Trophoblast cell (in vitro differentiated cells and primary cell): ENCODE measurements around the gene EMILIN1.

Experiments used
- DNase-seq, 2 donors: peaks; one replicate each; pipeline ENCODE4 v3.0.0-alpha.2; 2016
- H2AFZ ChIP-seq: 2 replicates; pipeline ENCODE4 v1.6.1; 2013; ENCODE audit warnings: low read length, moderate library complexity, mild to moderate bottlenecking; ENCODE audit not compliant: insufficient read depth, poor library complexity
- H2AK5ac ChIP-seq: 2 replicates; pipeline ENCODE4 v1.6.1; 2013; ENCODE audit warnings: mild to moderate bottlenecking, low read length
- H2BK120ac ChIP-seq: 2 replicates; pipeline ENCODE4 v1.6.1; 2013; ENCODE audit warnings: low read length, mild to moderate bottlenecking, moderate library complexity; ENCODE audit not compliant: insufficient read depth, poor library complexity
- H2BK12ac ChIP-seq: 2 replicates; pipeline ENCODE4 v1.6.1; 2013; ENCODE audit warnings: mild to moderate bottlenecking, low read length, moderate library complexity
- H2BK5ac ChIP-seq: 2 replicates; pipeline ENCODE4 v1.6.1; 2013; ENCODE audit warnings: low read length, low read depth, moderate library complexity, mild to moderate bottlenecking; ENCODE audit not compliant: poor library complexity
- H3K14ac ChIP-seq: 2 replicates; pipeline ENCODE4 v1.6.1; 2013; ENCODE audit warnings: mild to moderate bottlenecking, low read length
- H3K18ac ChIP-seq: 2 replicates; pipeline ENCODE4 v1.6.1; 2013; ENCODE audit warnings: mild to moderate bottlenecking, low read length
- H3K23ac ChIP-seq: 2 replicates; pipeline ENCODE4 v1.6.1; 2013; ENCODE audit warnings: low read length
- H3K27ac ChIP-seq: 2 replicates; pipeline ENCODE4 v1.5.1; 2013; ENCODE audit warnings: low read depth, mild to moderate bottlenecking, inconsistent platforms, low read length, moderate library complexity
- H3K27me3 ChIP-seq: 2 replicates; pipeline ENCODE4 v1.6.1; 2013; ENCODE audit warnings: inconsistent platforms, mild to moderate bottlenecking, low read length, moderate library complexity; ENCODE audit not compliant: insufficient read depth
- H3K36me3 ChIP-seq, 2 experiments: 1 replicate in 1 of 2; 2 replicates in 1 of 2; pipeline ENCODE4 v1.6.1; 2013; ENCODE audit warnings: low read length in 2 of 2, mild to moderate bottlenecking in 2 of 2, moderate library complexity in 1 of 2; ENCODE audit not compliant: insufficient read depth in 2 of 2, control insufficient read depth in 1 of 2
- H3K4ac ChIP-seq: 2 replicates; pipeline ENCODE4 v1.6.1; 2013; ENCODE audit warnings: low read depth, mild to moderate bottlenecking, low read length, moderate library complexity
- H3K4me1 ChIP-seq, 2 experiments: 1 replicate in 1 of 2; 2 replicates in 1 of 2; pipeline ENCODE4 v1.6.1; 2013; ENCODE audit warnings: low read length in 2 of 2, mild to moderate bottlenecking in 2 of 2, moderate library complexity in 1 of 2; ENCODE audit not compliant: insufficient read depth in 2 of 2, control insufficient read depth in 1 of 2
- H3K4me2 ChIP-seq: 2 replicates; pipeline ENCODE4 v1.6.1; 2013; ENCODE audit warnings: inconsistent platforms, mild to moderate bottlenecking, low read length, moderate library complexity
- H3K4me3 ChIP-seq: 2 replicates; pipeline ENCODE4 v1.5.1; 2013; ENCODE audit warnings: mild to moderate bottlenecking, low read depth, low read length, inconsistent platforms
- H3K79me1 ChIP-seq: one replicate; pipeline ENCODE4 v1.6.1; 2013; ENCODE audit warnings: low read length
- H3K79me2 ChIP-seq: 2 replicates; pipeline ENCODE4 v1.6.1; 2013; ENCODE audit warnings: low read length, mild to moderate bottlenecking; ENCODE audit not compliant: control insufficient read depth, insufficient read depth, poor library complexity
- H3K9ac ChIP-seq: 2 replicates; pipeline ENCODE4 v1.6.1; 2013; ENCODE audit warnings: mild to moderate bottlenecking, low read length
- H3K9me3 ChIP-seq: 2 replicates; pipeline ENCODE4 v1.6.1; 2013; ENCODE audit warnings: low read depth, mild to moderate bottlenecking, control low read depth, inconsistent platforms, low read length; ENCODE audit not compliant: insufficient read depth
- H4K12ac ChIP-seq: 2 replicates; pipeline ENCODE4 v1.6.1; 2013; ENCODE audit warnings: low read depth, mild to moderate bottlenecking, low read length, moderate library complexity
- H4K8ac ChIP-seq: 2 replicates; pipeline ENCODE4 v1.6.1; 2013; ENCODE audit warnings: low read depth, mild to moderate bottlenecking, low read length, moderate library complexity
- H4K91ac ChIP-seq: one replicate; pipeline ENCODE4 v1.6.1; 2013; ENCODE audit warnings: low read depth, mild to moderate bottlenecking, low read length, moderate library complexity
- WGBS: extraction: QIAGEN DNeasy Blood & Tissue Kit; methylation state at CpG from one replicate; pipeline ENCODE4 v1.1.7; 2013; ENCODE audit warnings: missing lambda C conversion rate; ENCODE audit not compliant: insufficient read length, insufficient coverage; ENCODE audit errors: extremely low coverage; 5-methylcytosine and 5-hydroxymethylcytosine counted together

EMILIN1 gene

GRCh38 chr2:27038012-27038411 is 40.4 kb upstream of the EMILIN1 start:
- H2AFZ ChIP-seq = no peak overlapping the region
- no peak overlapping the region for H3K18ac ChIP-seq
- H3K4me1 ChIP-seq = peaks cover 4 to 7% of the 10 kb centered on the region in 2 experiments
- H2BK12ac ChIP-seq = no peak overlapping the region
- H4K91ac ChIP-seq = no peak overlapping the region
- WGBS = no CpG with 5 or more reads among the region's 6 CpGs
- H3K14ac ChIP-seq = no peak overlapping the region
- H2BK5ac ChIP-seq = no peak overlapping the region
- peaks cover 67 to 78% of the 10 kb centered on the region in 2 experiments for H3K36me3 ChIP-seq
- no peaks in the 10 kb centered on the region for H3K27me3 ChIP-seq
- H3K79me1 ChIP-seq = peaks cover 3% of the 10 kb centered on the region
- no peak overlapping the region for H3K23ac ChIP-seq
- no peaks in the 10 kb centered on the region for H3K9me3 ChIP-seq
- no peak overlapping the region for H3K27ac ChIP-seq
- H3K4me2 ChIP-seq = no peak overlapping the region
- H4K12ac ChIP-seq = no peak overlapping the region
- H3K4ac ChIP-seq = no peak overlapping the region
- H2BK120ac ChIP-seq = no peak overlapping the region
- H3K9ac ChIP-seq = no peak overlapping the region
- no peak overlapping the region for H2AK5ac ChIP-seq
- no peak overlapping the region for H4K8ac ChIP-seq
- H3K4me3 ChIP-seq = peak overlapping the region; percentile 60
- DNase-seq = no peak
- peaks cover 5% of the 10 kb centered on the region for H3K79me2 ChIP-seq

- peaks cover 3 to 4% of the 10 kb centered on the region in 2 experiments for H3K4me1 ChIP-seq
- H3K36me3 ChIP-seq = peaks cover 73 to 82% of the 10 kb centered on the region in 2 experiments
- H4K12ac ChIP-seq = no peak overlapping the region
- no peaks in the 10 kb centered on the region for H3K9me3 ChIP-seq
- no peak overlapping the region for H3K9ac ChIP-seq
- H4K91ac ChIP-seq = no peak overlapping the region
- no peak overlapping the region for H2BK5ac ChIP-seq
- H2AK5ac ChIP-seq = no peak overlapping the region
- no peak overlapping the region for H4K8ac ChIP-seq
- H3K79me2 ChIP-seq = no peaks in the 10 kb centered on the region
- DNase-seq = peak; percentile 56 to 63
- no peak overlapping the region for H3K23ac ChIP-seq
- H3K27ac ChIP-seq = no peak overlapping the region
- H3K4ac ChIP-seq = no peak overlapping the region
- no peak overlapping the region for H2BK12ac ChIP-seq
- H3K4me3 ChIP-seq = no peak overlapping the region
- H3K14ac ChIP-seq = no peak overlapping the region
- no peaks in the 10 kb centered on the region for H3K27me3 ChIP-seq
- WGBS = no CpG with 5 or more reads among the region's 17 CpGs
- no peak overlapping the region for H3K4me2 ChIP-seq
- no peak overlapping the region for H2AFZ ChIP-seq
- no peak overlapping the region for H3K18ac ChIP-seq
- H2BK120ac ChIP-seq = no peak overlapping the region
- H3K79me1 ChIP-seq = no peaks in the 10 kb centered on the region
Observed at GRCh38 chr2:27038631-27039339, 39.6 kb upstream of the EMILIN1 start.

- H3K79me2 ChIP-seq = no peaks in the 10 kb centered on the region
- H3K36me3 ChIP-seq = peaks cover 73 to 82% of the 10 kb centered on the region in 2 experiments
- no peak overlapping the region for H3K18ac ChIP-seq
- no CpG with 5 or more reads among the region's 6 CpGs for WGBS
- no peaks in the 10 kb centered on the region for H3K27me3 ChIP-seq
- no peaks in the 10 kb centered on the region for H3K4me1 ChIP-seq
- H2AFZ ChIP-seq = no peak overlapping the region
- no peak overlapping the region for H2BK5ac ChIP-seq
- no peak for DNase-seq
- no peak overlapping the region for H2AK5ac ChIP-seq
- no peaks in the 10 kb centered on the region for H3K9me3 ChIP-seq
- H3K27ac ChIP-seq = no peak overlapping the region
- no peak overlapping the region for H3K4me2 ChIP-seq
- no peaks in the 10 kb centered on the region for H3K79me1 ChIP-seq
- no peak overlapping the region for H3K23ac ChIP-seq
- H4K12ac ChIP-seq = no peak overlapping the region
- H2BK12ac ChIP-seq = no peak overlapping the region
- no peak overlapping the region for H3K4me3 ChIP-seq
- H2BK120ac ChIP-seq = no peak overlapping the region
- no peak overlapping the region for H4K91ac ChIP-seq
- no peak overlapping the region for H4K8ac ChIP-seq
- H3K4ac ChIP-seq = no peak overlapping the region
- no peak overlapping the region for H3K9ac ChIP-seq
- no peak overlapping the region for H3K14ac ChIP-seq
Observed at GRCh38 chr2:27039426-27039825, 39.0 kb upstream of the EMILIN1 start.

- H3K9me3 ChIP-seq = no peaks in the 10 kb centered on the region
- H2BK12ac ChIP-seq = no peak overlapping the region
- H3K23ac ChIP-seq = no peak overlapping the region
- no peak overlapping the region for H2AK5ac ChIP-seq
- no peaks in the 10 kb centered on the region for H3K79me2 ChIP-seq
- H3K4me3 ChIP-seq = no peak overlapping the region
- H4K91ac ChIP-seq = no peak overlapping the region
- no peak overlapping the region for H4K12ac ChIP-seq
- H3K4me1 ChIP-seq = no peaks in the 10 kb centered on the region
- H3K27ac ChIP-seq = no peak overlapping the region
- no peak overlapping the region for H4K8ac ChIP-seq
- no peak overlapping the region for H2BK120ac ChIP-seq
- H2BK5ac ChIP-seq = no peak overlapping the region
- H2AFZ ChIP-seq = no peak overlapping the region
- no peaks in the 10 kb centered on the region for H3K27me3 ChIP-seq
- WGBS = no CpG with 5 or more reads among the region's 7 CpGs
- no peak overlapping the region for H3K4me2 ChIP-seq
- no peaks in the 10 kb centered on the region for H3K79me1 ChIP-seq
- H3K36me3 ChIP-seq = peaks cover 72 to 81% of the 10 kb centered on the region in 2 experiments
- no peak overlapping the region for H3K9ac ChIP-seq
- no peak for DNase-seq
- H3K14ac ChIP-seq = no peak overlapping the region
- no peak overlapping the region for H3K4ac ChIP-seq
- no peak overlapping the region for H3K18ac ChIP-seq
Observed at GRCh38 chr2:27039871-27040270, 38.5 kb upstream of the EMILIN1 start.
